Thymus (tissue), 11 donors: ENCODE measurements around the gene DENND2A. TPM values are rescaled to one million over a fixed set of nuclear protein-coding genes. Genes with fewer than 3 reads are reported as not detected.
"Not testable (repeated sequence)": the region's sequence is repeated elsewhere in the genome, so short reads cannot be mapped to it uniquely, and the experiment has no call there.

Source experiments
- DNase-seq, 9 donors: peaks; one replicate each; pipeline ENCODE4 v3.0.0-alpha.2; 2013; ENCODE audit warnings: low spot score in 9 of 9, low read depth in 6 of 9, missing footprints in 1 of 9
- H3K27ac ChIP-seq, 2 donors: one replicate each; pipeline ENCODE4 v1.5.1; 2013; ENCODE audit warnings: control low read depth in 1 of 2, low read depth in 1 of 2, low read length in 1 of 2, mild to moderate bottlenecking in 1 of 2, moderate library complexity in 1 of 2
- H3K27me3 ChIP-seq, 2 donors: one replicate each; pipeline ENCODE4 v1.5.1; 2013; ENCODE audit warnings: low read length in 1 of 2; ENCODE audit not compliant: control insufficient read depth in 2 of 2, insufficient read depth in 1 of 2
- H3K36me3 ChIP-seq, 2 donors: one replicate each; pipeline ENCODE4 v1.5.1; 2013; ENCODE audit warnings: low read length in 1 of 2, mild to moderate bottlenecking in 1 of 2, moderate library complexity in 1 of 2; ENCODE audit not compliant: control insufficient read depth in 2 of 2, insufficient read depth in 2 of 2
- H3K4me1 ChIP-seq, 2 donors: one replicate each; pipeline ENCODE4 v1.5.1; 2013; ENCODE audit warnings: low read length in 2 of 2; ENCODE audit not compliant: control insufficient read depth in 2 of 2, insufficient read depth in 2 of 2
- H3K4me3 ChIP-seq, 2 donors: one replicate each; pipeline ENCODE4 v1.5.1; 2013; ENCODE audit warnings: low read length in 2 of 2, control low read depth in 1 of 2, mild to moderate bottlenecking in 1 of 2
- H3K9me3 ChIP-seq, 2 donors: one replicate each; pipeline ENCODE4 v1.5.1; 2013; ENCODE audit warnings: low read length in 1 of 2, mild to moderate bottlenecking in 1 of 2; ENCODE audit not compliant: control insufficient read depth in 2 of 2, insufficient read depth in 1 of 2
- WGBS: extraction: QIAGEN DNeasy Blood & Tissue Kit; methylation state at CpG from one replicate; pipeline ENCODE4 v1.1.7; 2013; 5-methylcytosine and 5-hydroxymethylcytosine counted together
- polyA plus RNA-seq: library from polyadenylated mRNA; stranded (reverse); fragments of 200-250 nt; gene quantifications from one replicate; pipeline ENCODE4 v1.2.3, GENCODE V29; 2013
- total RNA-seq: library from RNA; stranded (reverse); fragments of 120-200 nt; gene quantifications from one replicate; pipeline ENCODE4 v1.2.4, GENCODE V29; 2013
- donor health status: healthy.

DENND2A gene
- total and polyA plus RNA-seq, 2 donors: 0.80 to 1.0 TPM

GRCh38 chr7:140519007-140519399 lies 121.6 kb downstream of the DENND2A start:
- Histone ChIP-seq H3K9me3 (no peaks in the 10 kb centered on the region), H3K4me1 (peaks cover 0 to 2% of the 10 kb centered on the region in 2 donors), H3K27ac (no peak overlapping the region), H3K27me3 (no peaks in the 10 kb centered on the region), H3K36me3 (no peaks in the 10 kb centered on the region), H3K4me3 (no peak overlapping the region)
- DNase-seq: no peak
- 92% methylated on average over 7 of the region's 7 CpGs for WGBS

- DNase-seq: no peak
- Histone ChIP-seq H3K9me3 (no peaks in the 10 kb centered on the region), H3K4me1 (peaks cover 0 to 2% of the 10 kb centered on the region in 2 donors), H3K27ac (no peak overlapping the region), H3K27me3 (no peaks in the 10 kb centered on the region), H3K4me3 (no peak overlapping the region), H3K36me3 (no peaks in the 10 kb centered on the region)
- 94% methylated on average over 15 of the region's 15 CpGs for WGBS
Measured at GRCh38 chr7:140518370-140519006, 122.1 kb downstream of the DENND2A start.

- Histone ChIP-seq H3K4me1 (peaks cover 0 to 2% of the 10 kb centered on the region in 2 donors), H3K9me3 (no peaks in the 10 kb centered on the region), H3K4me3 (no peak overlapping the region), H3K36me3 (no peaks in the 10 kb centered on the region), H3K27ac (no peak overlapping the region), H3K27me3 (no peaks in the 10 kb centered on the region)
- DNase-seq: peak in 8 of 9 donors; percentile 14 to 72 (median 44)
- 64% methylated on average over 31 of the region's 31 CpGs for WGBS
Measured at GRCh38 chr7:140517546-140518369, 122.9 kb downstream of the DENND2A start.

- H3K4me1 ChIP-seq: no peaks in the 10 kb centered on the region
- no peaks in the 10 kb centered on the region for H3K9me3 ChIP-seq
- H3K36me3 ChIP-seq: no peaks in the 10 kb centered on the region
- no peak overlapping the region for H3K4me3 ChIP-seq
- no peak overlapping the region for H3K27ac ChIP-seq
- DNase-seq: no peak
- WGBS: 65% methylated on average over 9 of the region's 9 CpGs
- H3K27me3 ChIP-seq: no peaks in the 10 kb centered on the region
Measured at GRCh38 chr7:140512317-140513000, 128.2 kb downstream of the DENND2A start.

- no peak overlapping the region for H3K27ac ChIP-seq
- no peak for DNase-seq
- H3K36me3 ChIP-seq: no peaks in the 10 kb centered on the region
- H3K9me3 ChIP-seq: no peaks in the 10 kb centered on the region
- no peak overlapping the region for H3K4me3 ChIP-seq
- H3K4me1 ChIP-seq: no peaks in the 10 kb centered on the region
- 60% methylated on average over 5 of the region's 5 CpGs for WGBS
- no peaks in the 10 kb centered on the region for H3K27me3 ChIP-seq
Measured at GRCh38 chr7:140509789-140510188, 130.8 kb downstream of the DENND2A start.

- H3K27me3 ChIP-seq, H3K4me1 ChIP-seq, DNase-seq, H3K27ac ChIP-seq, H3K9me3 ChIP-seq, H3K36me3 ChIP-seq, H3K4me3 ChIP-seq: not testable (repeated sequence)
- 92% methylated on average over 6 of the region's 6 CpGs for WGBS
Measured at GRCh38 chr7:140507556-140507955, 133.1 kb downstream of the DENND2A start.

GRCh38 chr7:140506788-140507464 lies 133.7 kb downstream of the DENND2A start:
- no peaks in the 10 kb centered on the region for H3K4me1 ChIP-seq
- no peaks in the 10 kb centered on the region for H3K27me3 ChIP-seq
- H3K4me3 ChIP-seq: no peak overlapping the region
- H3K27ac ChIP-seq: no peak overlapping the region
- no peaks in the 10 kb centered on the region for H3K36me3 ChIP-seq
- H3K9me3 ChIP-seq: no peaks in the 10 kb centered on the region
- no peak for DNase-seq
- 86% methylated on average over 5 of the region's 5 CpGs for WGBS

GRCh38 chr7:140501966-140502365 lies 138.6 kb downstream of the DENND2A start:
- Histone ChIP-seq H3K27ac (no peak overlapping the region), H3K36me3 (no peaks in the 10 kb centered on the region), H3K9me3 (no peaks in the 10 kb centered on the region), H3K27me3 (no peaks in the 10 kb centered on the region), H3K4me3 (no peak overlapping the region), H3K4me1 (no peaks in the 10 kb centered on the region)
- WGBS: 97% methylated on average over 5 of the region's 5 CpGs
- no peak for DNase-seq
